HCT116 (cell line): ENCODE measurements around the gene TRIM16. TPM values are rescaled to one million over a fixed set of nuclear protein-coding genes. Genes with fewer than 3 reads are reported as not detected.

Experiments used
- ATAC-seq: fragments of 200-7000 bp; cut with Tn5 transposase; 2 replicates; pipeline ENCODE4 v1.9.1; 2020; ENCODE audit warnings: mild to moderate bottlenecking, moderate library complexity
- BruUV-seq: library from RNA; stranded (reverse); fragments of 400-500 nt; replicated peaks from 2 replicates; lab custom pipeline; 2021; lab: Mats Ljungman, UMichigan
- CTCF ChIA-PET: fragments of 300-600 bp; sonication (Branson Sonifier 250); formaldehyde crosslinking; loops from one replicate; lab custom pipeline; 2021; ENCODE audit warnings: antibody characterized with exemption; lab: Charles Lee
- POLR2A ChIA-PET: fragments of 300-600, 350-600 bp; sonication (Branson Sonifier 250); formaldehyde crosslinking; loops from one replicate; lab custom pipeline; 2021; ENCODE audit warnings: antibody characterized with exemption; lab: Charles Lee
- RAD21 ChIA-PET, 2 experiments: fragments of 300-600 bp; sonication (Branson Sonifier 250); formaldehyde crosslinking; loops; one replicate each; lab custom pipeline; 2023; ENCODE audit warnings: low total read pairs in 2 of 2; ENCODE audit not compliant: uncharacterized antibody in 2 of 2, unreplicated experiment in 2 of 2, low non-redundant PET in 1 of 2; lab: Charles Lee
- DNase-seq: peaks from one replicate; pipeline ENCODE4 v3.0.0-alpha.2; 2010; ENCODE audit warnings: low read depth, low spot score
- H2AFZ ChIP-seq: fragments of 200-600 bp; shearing (Covaris generic), sonication (generic); 2 replicates; pipeline ENCODE4 v1.6.1; 2017; ENCODE audit warnings: low read depth, mixed run types, mixed read lengths, antibody characterized with exemption, low read length; ENCODE audit not compliant: poor library complexity, severe bottlenecking
- H3K27ac ChIP-seq: 2 replicates; pipeline ENCODE4 v1.5.1; 2012; ENCODE audit warnings: low read depth, low read length
- H3K27me3 ChIP-seq: fragments of 200-600 bp; sonication (generic); 2 replicates; pipeline ENCODE4 v1.6.1; 2016; ENCODE audit warnings: mixed run types, low read length, mixed read lengths; ENCODE audit not compliant: insufficient read depth
- H3K36me3 ChIP-seq, 2 experiments: fragments of 200-500 bp in 1 of 2; fragments of 200-600 bp in 1 of 2; sonication (Bioruptor generic) in 1 of 2; sonication (generic) in 1 of 2; 2 replicates each; pipeline versions ENCODE4 v1.5.1 to v1.6.1; 2014 to 2016; ENCODE audit warnings: low read length in 2 of 2, inconsistent platforms in 1 of 2, mixed read lengths in 1 of 2, mixed run types in 1 of 2; ENCODE audit not compliant: insufficient read depth in 2 of 2, control insufficient read depth in 1 of 2
- H3K4me1 ChIP-seq, 2 experiments: fragments of 200-600 bp in 1 of 2; sonication (generic) in 1 of 2; 2 replicates each; pipeline versions ENCODE4 v1.5.1 to v1.6.1; 2012 to 2017; ENCODE audit warnings: low read length in 2 of 2, inconsistent platforms in 1 of 2, mild to moderate bottlenecking in 1 of 2, mixed read lengths in 1 of 2, mixed run types in 1 of 2, moderate library complexity in 1 of 2; ENCODE audit not compliant: insufficient read depth in 2 of 2, control insufficient read depth in 1 of 2
- H3K4me2 ChIP-seq: fragments of 200-600 bp; sonication (generic); 2 replicates; pipeline ENCODE4 v1.6.1; 2017; ENCODE audit warnings: mixed run types, low read length, mixed read lengths
- H3K4me3 ChIP-seq, 2 experiments: fragments of 200-600 bp in 1 of 2; sonication (generic) in 1 of 2; replicated peaks in 1 of 2; 2 replicates each; pipeline ENCODE4 v1.5.1; 2011 to 2016; ENCODE audit warnings: low read length in 2 of 2, control low read depth in 1 of 2, low read depth in 1 of 2, mild to moderate bottlenecking in 1 of 2, mixed read lengths in 1 of 2, mixed run types in 1 of 2
- H3K79me2 ChIP-seq: fragments of 200-600 bp; sonication (generic); 2 replicates; pipeline ENCODE4 v1.6.1; 2017; ENCODE audit warnings: mild to moderate bottlenecking, mixed run types, low read length, moderate library complexity, mixed read lengths; ENCODE audit not compliant: insufficient read depth
- H3K9ac ChIP-seq: fragments of 200-600 bp; sonication (generic); 2 replicates; pipeline ENCODE4 v1.6.1; 2016; ENCODE audit warnings: low read length, mixed read lengths
- H3K9me2 ChIP-seq: fragments of 200-600 bp; sonication (generic), shearing (Covaris generic); 2 replicates; pipeline ENCODE4 v1.6.1; 2017; ENCODE audit warnings: mixed run types, mild to moderate bottlenecking, moderate library complexity; ENCODE audit not compliant: insufficient read depth
- H3K9me3 ChIP-seq, 2 experiments: fragments of 200-500 bp in 1 of 2; fragments of 200-600 bp in 1 of 2; sonication (Bioruptor generic) in 1 of 2; sonication (generic) in 1 of 2; 2 replicates each; pipeline ENCODE4 v1.6.1; 2014 to 2017; ENCODE audit warnings: low read length in 2 of 2, mixed read lengths in 2 of 2, inconsistent platforms in 1 of 2, low read depth in 1 of 2, mild to moderate bottlenecking in 1 of 2, mixed run types in 1 of 2, moderate library complexity in 1 of 2; ENCODE audit not compliant: control insufficient read depth in 1 of 2, insufficient read depth in 1 of 2
- H4K20me1 ChIP-seq: fragments of 200-600 bp; sonication (generic), shearing (Covaris generic); 2 replicates; pipeline ENCODE4 v1.6.1; 2017; ENCODE audit warnings: mixed run types, mild to moderate bottlenecking, moderate library complexity; ENCODE audit not compliant: insufficient read depth
- CBX3 ChIP-seq: IDR thresholded peaks from 2 replicates; pipeline ENCODE4 v1.6.1; 2012; ENCODE audit warnings: low read depth
- CEBPB ChIP-seq: IDR thresholded peaks from 2 replicates; pipeline ENCODE4 v1.6.1; 2012; ENCODE audit warnings: low read depth
- CTCF ChIP-seq, 3 experiments: fragments of 200-600 bp in 1 of 3; sonication (generic) in 1 of 3; IDR thresholded peaks in 2 of 3; conservative IDR thresholded peaks in 1 of 3; 2 replicates each; pipeline ENCODE4 v1.5.1; 2012 to 2017; ENCODE audit warnings: low read depth in 2 of 3, low read length in 2 of 3, antibody characterized with exemption in 1 of 3, borderline replicate concordance in 1 of 3, control low read depth in 1 of 3, mild to moderate bottlenecking in 1 of 3, mixed read lengths in 1 of 3, mixed run types in 1 of 3, moderate library complexity in 1 of 3; ENCODE audit not compliant: insufficient read depth in 1 of 3
- EGR1 ChIP-seq: IDR thresholded peaks from 2 replicates; pipeline ENCODE4 v1.6.1; 2012; ENCODE audit warnings: low read depth
- ELF1 ChIP-seq: IDR thresholded peaks from 2 replicates; pipeline ENCODE4 v1.6.1; 2012; ENCODE audit warnings: low read depth, borderline replicate concordance
- EZH2 ChIP-seq: fragments of 200-600 bp; sonication (generic); IDR thresholded peaks from 2 replicates; pipeline ENCODE4 v1.6.1; 2017; ENCODE audit warnings: antibody characterized with exemption, mixed run types
- EZH2phosphoT487 ChIP-seq: fragments of 200-600 bp; IDR thresholded peaks from 2 replicates; pipeline ENCODE4 v1.6.1; 2018; ENCODE audit warnings: antibody characterized with exemption, borderline replicate concordance
- FOSL1 ChIP-seq: IDR thresholded peaks from 2 replicates; pipeline ENCODE4 v1.6.1; 2012; ENCODE audit warnings: low read depth
- JUND ChIP-seq: IDR thresholded peaks from 2 replicates; pipeline ENCODE4 v1.6.1; 2012
- MAX ChIP-seq: IDR thresholded peaks from 2 replicates; pipeline ENCODE4 v1.6.1; 2012
- POLR2AphosphoS5 ChIP-seq: IDR thresholded peaks from 2 replicates; pipeline ENCODE4 v1.6.1; 2011; ENCODE audit warnings: mild to moderate bottlenecking, low read depth, low read length, moderate library complexity
- RAD21 ChIP-seq: IDR thresholded peaks from 2 replicates; pipeline ENCODE4 v1.6.1; 2012; ENCODE audit warnings: low read depth, mild to moderate bottlenecking
- REST ChIP-seq: IDR thresholded peaks from 2 replicates; pipeline ENCODE4 v1.6.1; 2012; ENCODE audit warnings: low read depth
- SIN3A ChIP-seq: IDR thresholded peaks from 2 replicates; pipeline ENCODE4 v1.6.1; 2012; ENCODE audit warnings: low read depth
- SRF ChIP-seq: IDR thresholded peaks from 2 replicates; pipeline ENCODE4 v1.6.1; 2012; ENCODE audit warnings: low read depth
- YY1 ChIP-seq: IDR thresholded peaks from 2 replicates; pipeline ENCODE4 v1.6.1; 2011; ENCODE audit warnings: low read length, low read depth, moderate library complexity, mild to moderate bottlenecking; ENCODE audit not compliant: insufficient replicate concordance; ENCODE audit errors: extremely low read depth
- ZFX ChIP-seq: fragments of 450-650 bp; IDR thresholded peaks from 2 replicates; pipeline ENCODE4 v1.6.1; 2017
- intact Hi-C: fragments of 100-400 bp; cut with micrococcal nuclease; formaldehyde crosslinking; loops from 2 replicates; pipeline ENCODE4 v1.10.0; 2022
- total RNA-seq: library from RNA; stranded (reverse); gene quantifications from one replicate; pipeline ENCODE4 v1.2.1, GENCODE V29; 2021; ENCODE audit not compliant: unreplicated experiment

The TRIM16 gene
- total RNA-seq, 1 experiment from 2014 or later = 33.8 TPM

- ChIA-PET POLR2A (no interaction called here), CTCF (no interaction called here), RAD21 (no interaction called here)
- TF ChIP-seq CEBPB (no peak), CTCF (IDR thresholded peaks at IDR 0.05 in 2 of 3, conservative IDR thresholded peaks at IDR 0.05 in 1 of 3; ENCODE audit: borderline replicate concordance in 1 of 3, insufficient read depth in 1 of 3, low read depth in 2 of 3, low read length in 2 of 3) (no peak), MAX (no peak), ELF1 (no peak), EZH2 (no peak), EGR1 (no peak), EZH2phosphoT487 (no peak), SRF (no peak), REST (no peak), YY1 (no peak), FOSL1 (no peak), CBX3 (no peak), POLR2AphosphoS5 (no peak), RAD21 (no peak), SIN3A (no peak), JUND (no peak), ZFX (no peak)
- no peak for DNase-seq
- Histone ChIP-seq H3K27me3 (no peaks in the 10 kb centered on the region), H3K4me1 (peaks cover 28 to 49% of the 10 kb centered on the region in 2 experiments), H3K9me2 (no peaks in the 10 kb centered on the region), H3K4me3 (no peak overlapping the region), H3K4me2 (no peak overlapping the region), H3K9ac (no peak overlapping the region), H2AFZ (no peak overlapping the region), H3K9me3 (no peaks in the 10 kb centered on the region), H3K36me3 (peaks cover 2 to 7% of the 10 kb centered on the region in 2 experiments; a peak in 2 of 4 replicates), H3K27ac (no peak overlapping the region), H4K20me1 (no peaks in the 10 kb centered on the region), H3K79me2 (no peaks in the 10 kb centered on the region)
- no TSS peak for BruUV-seq
- no peak for ATAC-seq
- intact Hi-C loops = no loop called here
Measured at GRCh38 chr17:15662681-15663080, 21.4 kb downstream of the TRIM16 start.
